Epithelial cell of esophagus (primary cell): ENCODE results near the gene ANKRD44.
"Not testable (repeated sequence)": the region's sequence is repeated elsewhere in the genome, so short reads cannot be mapped to it uniquely, and the experiment has no call there.

Experiments used
- DNase-seq: peaks from one replicate; pipeline ENCODE4 v3.0.0; 2010; ENCODE audit warnings: low read depth
- H3K4me3 ChIP-seq: 2 replicates; pipeline ENCODE4 v1.5.1; 2011; ENCODE audit warnings: mild to moderate bottlenecking, low read length, control low read depth
- TF ChIP-seq, protein P1 (sequence below): IDR thresholded peaks from 2 replicates; pipeline ENCODE4 v1.5.1; 2011; ENCODE audit warnings: low read depth, mild to moderate bottlenecking, low read length, control low read depth, inconsistent platforms; ENCODE audit not compliant: insufficient read depth; ENCODE audit errors: missing control alignments

ANKRD44 gene

DNA sequence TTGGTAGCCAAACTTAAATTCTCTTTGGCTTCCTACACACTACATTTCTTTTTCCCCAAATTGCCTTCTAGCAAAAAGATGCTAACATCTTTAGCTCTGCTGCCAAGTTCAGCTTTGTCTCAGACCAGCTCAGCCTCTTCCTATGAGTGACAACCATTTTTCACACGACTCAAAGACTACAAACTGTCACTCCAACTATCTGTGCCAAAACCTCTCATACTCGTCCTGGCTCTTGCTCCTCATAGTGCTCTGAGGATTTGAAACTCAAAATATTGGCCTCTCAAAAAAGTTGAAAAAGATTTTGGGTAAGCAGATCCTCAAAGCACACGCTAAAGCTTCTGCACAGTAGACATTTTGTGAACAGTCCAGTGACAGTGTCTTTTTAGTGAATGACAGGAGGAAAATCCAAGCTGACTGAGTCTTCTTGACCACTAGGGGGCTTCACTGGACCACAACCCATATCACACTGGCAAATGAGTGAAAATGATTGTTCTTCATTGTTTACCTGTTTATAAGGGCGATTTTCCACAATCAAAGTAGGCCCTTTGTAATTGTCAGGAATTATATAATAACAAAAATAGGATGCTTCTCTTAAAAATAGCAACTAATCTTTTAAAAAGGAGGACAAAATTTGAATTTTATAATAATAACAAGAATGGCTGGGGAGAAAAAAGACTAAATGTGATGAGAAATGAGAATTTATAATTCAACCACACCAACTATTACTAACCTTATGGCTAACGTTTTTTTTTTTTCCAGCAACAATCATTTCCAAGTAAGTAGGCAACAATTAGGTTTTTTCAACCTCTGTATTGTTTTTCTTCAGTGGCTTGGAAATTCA lies 298.6 kb downstream of the ANKRD44 start:
- H3K4me3 ChIP-seq: no peak overlapping the region
- TF ChIP-seq, protein P1, sequence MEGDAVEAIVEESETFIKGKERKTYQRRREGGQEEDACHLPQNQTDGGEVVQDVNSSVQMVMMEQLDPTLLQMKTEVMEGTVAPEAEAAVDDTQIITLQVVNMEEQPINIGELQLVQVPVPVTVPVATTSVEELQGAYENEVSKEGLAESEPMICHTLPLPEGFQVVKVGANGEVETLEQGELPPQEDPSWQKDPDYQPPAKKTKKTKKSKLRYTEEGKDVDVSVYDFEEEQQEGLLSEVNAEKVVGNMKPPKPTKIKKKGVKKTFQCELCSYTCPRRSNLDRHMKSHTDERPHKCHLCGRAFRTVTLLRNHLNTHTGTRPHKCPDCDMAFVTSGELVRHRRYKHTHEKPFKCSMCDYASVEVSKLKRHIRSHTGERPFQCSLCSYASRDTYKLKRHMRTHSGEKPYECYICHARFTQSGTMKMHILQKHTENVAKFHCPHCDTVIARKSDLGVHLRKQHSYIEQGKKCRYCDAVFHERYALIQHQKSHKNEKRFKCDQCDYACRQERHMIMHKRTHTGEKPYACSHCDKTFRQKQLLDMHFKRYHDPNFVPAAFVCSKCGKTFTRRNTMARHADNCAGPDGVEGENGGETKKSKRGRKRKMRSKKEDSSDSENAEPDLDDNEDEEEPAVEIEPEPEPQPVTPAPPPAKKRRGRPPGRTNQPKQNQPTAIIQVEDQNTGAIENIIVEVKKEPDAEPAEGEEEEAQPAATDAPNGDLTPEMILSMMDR: peak; percentile 82
- DNase-seq: peak; percentile 55

DNA sequence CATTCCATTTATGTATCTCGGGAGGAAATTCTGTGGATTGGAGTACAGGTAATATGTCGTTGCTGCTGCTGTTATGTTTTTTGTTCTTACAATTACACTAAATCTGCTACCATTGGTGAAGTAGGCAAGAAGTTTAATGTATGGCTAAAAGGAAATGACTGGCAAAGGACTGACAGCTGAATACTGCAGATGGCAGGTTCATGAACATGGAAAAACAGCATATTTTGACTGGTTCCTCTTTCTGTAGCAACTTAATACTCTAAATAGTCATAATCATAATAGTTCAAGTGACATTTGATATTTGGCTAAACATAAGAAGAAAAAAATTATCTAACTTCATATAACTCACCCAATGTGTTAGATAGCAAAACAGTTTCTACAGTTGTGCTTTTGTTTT lies 299.6 kb downstream of the ANKRD44 start:
- no peak overlapping the region for H3K4me3 ChIP-seq
- DNase-seq: no peak
- TF ChIP-seq, protein P1: no peak

DNA sequence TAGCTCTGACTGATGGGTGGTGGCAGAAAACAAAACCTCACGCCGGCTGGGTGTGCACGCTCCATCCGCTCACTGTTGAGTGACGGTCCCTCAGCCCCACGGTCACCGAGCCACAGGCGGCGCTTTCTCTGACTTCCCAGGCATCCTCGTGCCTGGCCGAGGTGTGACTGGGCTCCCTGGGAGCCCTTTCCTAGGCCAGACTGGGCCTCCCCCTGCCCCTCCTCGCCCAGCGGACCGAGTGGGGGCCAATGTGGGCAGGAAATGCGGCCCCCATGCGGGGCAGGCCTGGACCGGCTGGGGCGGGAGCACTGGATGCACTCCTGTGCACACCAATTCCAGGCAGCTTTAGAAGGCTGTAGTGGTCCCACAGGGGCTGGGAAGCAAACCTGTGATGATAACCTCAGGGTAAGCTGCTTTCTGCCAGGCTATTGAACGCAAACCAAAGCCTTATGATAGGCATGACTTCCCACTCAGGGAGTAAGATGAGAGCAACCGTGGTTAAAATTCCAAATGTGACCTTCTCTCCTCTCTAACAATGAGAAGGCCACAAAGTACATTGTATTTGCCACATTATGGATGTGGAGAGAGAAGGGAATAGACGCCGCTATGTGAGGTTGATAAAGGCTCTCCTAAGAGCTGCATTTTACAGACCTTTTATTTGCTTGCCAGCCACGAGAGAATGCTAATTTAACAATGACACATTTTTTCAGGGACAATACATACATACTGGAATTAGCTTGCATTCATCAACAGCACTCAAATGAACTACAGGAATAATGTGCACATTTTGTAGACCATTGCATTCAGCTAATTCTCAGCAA lies 300.2 kb downstream of the ANKRD44 start:
- no peak overlapping the region for H3K4me3 ChIP-seq
- TF ChIP-seq, protein P1: no peak
- no peak for DNase-seq

DNA sequence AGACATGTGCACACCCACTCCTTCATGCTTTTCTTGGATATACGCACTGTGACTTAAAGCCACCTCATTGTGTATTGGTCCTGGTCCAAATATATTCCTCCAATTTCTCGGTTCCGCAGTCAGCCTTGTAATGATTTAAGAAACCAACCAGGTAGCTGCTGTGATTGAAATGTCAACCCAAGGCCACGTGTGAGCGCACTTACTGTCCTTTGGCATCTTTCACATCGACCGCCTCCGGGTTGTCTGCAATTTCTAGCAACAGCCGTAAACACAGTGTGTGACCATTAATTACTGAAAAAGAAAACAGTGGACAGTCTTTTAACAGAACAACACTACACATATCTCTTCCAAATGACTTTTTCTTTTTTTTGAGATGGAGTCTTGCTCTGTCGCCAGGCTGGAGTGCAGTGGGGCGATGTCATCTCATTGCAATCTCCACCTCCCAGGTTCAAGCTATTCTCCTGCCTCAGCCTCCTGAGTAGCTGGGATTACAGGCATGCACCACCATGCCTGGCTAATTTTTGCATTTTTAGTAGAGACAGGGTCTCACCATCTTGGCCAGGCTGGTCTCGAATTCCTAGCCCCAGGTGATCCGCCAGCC lies 301.7 kb downstream of the ANKRD44 start:
- DNase-seq, H3K4me3 ChIP-seq: not testable (repeated sequence)

DNA sequence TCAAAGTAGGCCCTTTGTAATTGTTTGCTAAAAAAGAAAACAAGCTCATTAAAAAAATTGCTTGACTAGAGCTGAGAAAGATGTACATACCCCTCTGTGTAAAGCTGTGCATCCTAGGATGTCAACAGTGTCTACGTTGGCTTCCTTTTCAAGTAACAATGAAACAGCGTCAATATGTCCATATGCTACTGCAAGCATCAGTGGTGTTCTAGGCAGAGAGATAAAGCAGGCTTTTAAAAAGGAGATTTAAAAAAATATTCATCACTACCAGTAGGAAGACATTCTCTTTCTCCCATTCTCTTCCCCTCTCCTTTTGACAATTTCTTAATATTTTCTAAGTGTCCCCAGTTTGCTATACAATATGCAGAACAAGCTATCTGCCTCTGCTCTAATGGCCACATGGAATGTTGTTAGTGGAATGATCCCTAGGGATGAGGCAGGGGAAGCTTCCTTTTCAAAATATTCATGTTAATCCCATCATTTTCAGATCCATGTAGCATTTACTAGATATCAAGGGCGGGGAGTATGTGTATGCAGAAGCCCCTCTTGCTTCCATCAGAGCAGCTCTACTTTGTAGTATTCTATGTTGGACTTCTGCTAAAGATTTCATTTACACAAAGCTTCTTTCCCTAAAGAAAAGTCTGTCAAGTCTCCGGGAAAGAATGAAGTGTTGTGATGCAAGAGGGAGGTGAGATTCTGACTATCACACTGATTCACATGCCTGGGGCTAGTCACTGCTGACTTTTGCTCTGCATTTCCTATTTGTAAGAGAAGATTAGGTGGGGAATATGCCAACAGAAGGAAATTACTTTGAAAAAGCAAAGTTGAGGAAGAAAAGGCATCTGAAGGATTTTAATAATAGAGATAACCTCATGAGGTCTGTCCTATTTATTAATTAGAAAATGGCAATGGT lies 302.6 kb downstream of the ANKRD44 start:
- TF ChIP-seq, protein P1: no peak
- DNase-seq: peak; percentile 94
- no peak overlapping the region for H3K4me3 ChIP-seq

DNA sequence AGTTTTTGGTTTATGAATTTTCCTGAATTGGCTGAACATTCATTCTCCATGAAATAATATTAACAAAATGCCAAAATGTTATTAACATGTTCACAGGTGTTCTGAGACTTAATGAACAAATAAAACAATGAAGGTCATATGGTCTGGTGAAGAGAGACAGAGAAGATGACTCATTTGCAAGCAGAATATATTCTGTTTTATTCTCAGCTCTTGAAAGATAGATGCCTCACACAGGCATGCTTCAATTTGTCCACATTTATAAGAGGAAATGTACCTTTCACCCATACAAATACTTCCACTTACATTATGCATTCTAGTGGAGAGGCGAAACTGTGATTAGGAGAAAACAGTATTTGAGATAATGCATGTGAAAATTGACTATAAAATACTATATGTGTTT lies 308.7 kb downstream of the ANKRD44 start:
- DNase-seq: peak; percentile 44
- TF ChIP-seq, protein P1: no peak
- H3K4me3 ChIP-seq: no peak overlapping the region
